ENCODE results near the gene IVL.

IVL gene

DNA sequence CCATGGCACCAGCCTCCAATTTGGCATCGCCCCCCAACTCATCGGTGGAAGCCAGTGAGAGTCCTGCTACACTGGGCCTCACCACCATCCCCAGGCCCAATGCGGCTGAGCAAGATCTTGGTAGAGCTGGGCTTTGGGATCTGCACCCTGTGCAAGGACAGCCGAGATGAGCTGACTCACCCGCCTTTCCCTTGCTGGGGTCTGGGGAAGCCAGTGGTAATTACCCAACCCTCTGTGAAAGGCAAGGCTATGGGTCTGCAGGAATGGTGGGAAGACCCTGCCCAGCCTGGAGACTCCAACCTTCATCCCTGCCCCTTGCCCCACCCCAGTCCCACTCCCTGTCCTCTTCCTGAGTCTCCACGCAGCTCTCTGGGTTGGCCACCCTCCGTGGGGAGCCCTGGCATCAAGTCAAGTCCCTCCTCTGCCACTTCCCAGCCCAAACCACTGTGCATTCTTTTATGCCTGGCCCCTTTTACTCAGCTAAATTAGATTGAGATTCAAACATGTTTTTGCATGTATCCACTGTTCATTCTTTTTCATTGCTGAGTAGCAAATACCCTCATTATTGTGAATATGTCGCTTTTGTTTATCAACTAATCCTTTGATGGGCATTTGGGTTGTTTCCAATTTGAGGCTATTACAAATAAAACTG is 21.5 kb upstream of the IVL start:
- DNase-seq (ENCODE audit: low read depth), result no peak

DNA sequence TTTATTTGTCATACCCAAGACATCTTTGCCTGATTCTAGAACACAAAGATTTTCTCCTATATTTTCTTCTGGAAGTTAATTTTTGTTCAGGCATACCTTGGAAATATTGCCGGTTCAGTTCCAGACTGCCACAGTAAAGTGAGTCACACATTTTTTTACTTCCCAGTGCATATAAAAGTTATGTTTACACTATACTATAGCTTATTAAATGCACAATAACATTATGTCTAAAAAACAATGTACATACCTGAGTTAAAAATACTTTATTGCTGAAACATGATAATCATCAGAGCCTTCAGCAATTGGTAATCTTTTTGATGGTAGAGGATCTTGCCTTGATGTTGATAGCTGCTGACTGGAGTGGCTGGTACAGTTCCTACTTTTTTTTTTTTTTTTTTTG is 20.2 kb upstream of the IVL start:
- DNase-seq (ENCODE audit: low read depth), result no peak

DNA sequence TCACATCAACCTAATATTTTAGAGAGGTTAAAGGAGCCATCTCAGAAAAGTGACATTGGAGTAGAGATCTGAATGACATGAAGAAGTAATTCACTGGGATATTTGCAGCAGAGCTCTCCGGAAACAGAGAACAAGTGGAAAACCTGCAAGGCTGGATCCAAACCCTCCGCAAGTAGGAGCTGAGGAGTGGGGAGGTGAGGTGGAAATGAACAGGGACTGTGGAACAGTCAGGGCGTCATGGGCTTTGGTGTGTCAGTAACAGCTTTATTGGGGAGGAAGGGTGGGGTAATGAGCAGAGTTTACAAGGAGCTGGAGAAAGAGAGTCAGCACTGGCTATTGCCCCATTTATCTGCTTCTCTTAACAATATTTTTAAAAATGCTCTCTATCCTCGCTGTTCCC is 9.3 kb upstream of the IVL start:
- DNase-seq (ENCODE audit: low read depth), result no peak

DNA sequence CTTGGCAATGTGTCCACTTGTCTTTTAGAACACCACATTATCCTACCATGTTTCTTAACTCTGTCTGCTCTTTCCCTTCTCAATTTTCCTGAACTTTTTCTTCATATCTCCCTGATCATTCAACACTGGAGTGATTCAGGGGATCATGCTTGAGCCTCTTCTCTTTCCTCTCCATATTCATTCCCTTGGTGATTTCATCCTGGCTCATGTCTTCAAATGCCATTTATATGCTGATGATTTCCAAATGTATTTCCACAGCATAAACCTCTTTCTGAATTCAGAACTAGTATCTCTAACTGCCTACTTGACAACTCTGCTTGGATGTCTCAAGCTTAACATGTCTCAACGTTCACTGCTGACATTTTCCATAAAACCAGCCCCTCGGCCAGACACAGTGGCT is 8.5 kb upstream of the IVL start:
- no peak for DNase-seq (ENCODE audit: low read depth)

GRCh38 chr1:152901631-152902030 is 6.7 kb upstream of the IVL start:
- no peak for DNase-seq (ENCODE audit: low read depth)

- DNase-seq (ENCODE audit: low read depth), result no peak
Measured at GRCh38 chr1:152902636-152903035, 5.7 kb upstream of the IVL start.

DNA sequence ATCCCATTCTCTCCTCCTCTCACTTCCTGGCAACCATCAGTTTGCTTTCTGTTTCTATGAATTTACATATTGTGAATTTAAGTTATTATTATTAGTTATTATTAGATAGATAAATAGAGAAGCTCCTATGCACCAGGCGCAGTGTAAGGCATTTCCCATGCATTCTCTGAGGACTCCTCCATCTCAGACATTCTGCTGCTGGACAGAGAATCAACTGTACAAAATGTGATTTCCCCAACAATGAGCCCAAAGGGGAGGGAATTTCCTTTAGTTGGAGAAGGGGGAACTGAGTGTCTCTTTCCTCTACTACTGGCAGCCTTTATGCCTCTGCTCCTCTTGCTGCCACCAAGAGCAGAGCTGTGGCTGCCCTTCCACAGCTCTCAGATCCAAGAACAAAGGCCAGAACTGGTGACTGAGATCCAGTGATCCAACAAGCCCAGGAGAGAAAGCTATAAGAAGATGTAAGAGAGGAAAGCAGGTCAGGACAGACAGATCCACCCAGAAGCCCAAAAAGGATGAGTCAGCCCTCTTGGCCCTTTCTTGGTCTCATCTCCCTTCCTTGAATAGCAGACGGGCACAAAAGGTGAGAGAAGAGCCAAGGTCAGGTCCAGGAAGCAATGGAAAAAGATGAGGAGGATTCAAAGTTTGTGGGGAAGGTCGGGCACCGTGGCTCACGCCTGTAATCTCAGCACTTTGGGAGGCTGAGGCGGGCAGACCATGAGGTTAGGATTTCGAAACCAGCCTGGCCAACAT is 3.5 kb upstream of the IVL start:
- no peak for DNase-seq (ENCODE audit: low read depth)

GRCh38 chr1:152906023-152906565 is 2.3 kb upstream of the IVL start:
- DNase-seq (ENCODE audit: low read depth), result no peak

GRCh38 chr1:152909206-152909605 is 860 bp downstream of the IVL start:
- no peak for DNase-seq (ENCODE audit: low read depth)

DNA sequence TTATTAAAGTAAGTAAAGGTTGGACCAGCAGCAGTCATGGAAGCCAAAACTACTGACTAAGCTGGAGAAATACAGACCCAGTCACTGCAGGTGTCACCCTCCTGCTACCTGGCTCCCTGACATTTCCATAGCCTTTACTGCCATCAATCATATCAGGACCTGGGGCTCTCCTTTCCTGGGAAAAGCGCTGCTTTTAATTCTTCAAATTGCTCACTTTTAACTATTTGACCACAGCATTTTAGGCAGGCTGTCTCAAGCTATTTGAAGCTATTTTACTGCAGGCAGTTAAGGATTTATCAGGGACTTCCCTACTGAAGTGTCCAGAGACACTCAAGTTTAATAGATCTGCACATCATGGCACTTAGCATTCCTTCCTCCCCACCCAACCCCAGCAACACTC is 4.1 kb downstream of the IVL start:
- no peak for DNase-seq (ENCODE audit: low read depth)

DNA sequence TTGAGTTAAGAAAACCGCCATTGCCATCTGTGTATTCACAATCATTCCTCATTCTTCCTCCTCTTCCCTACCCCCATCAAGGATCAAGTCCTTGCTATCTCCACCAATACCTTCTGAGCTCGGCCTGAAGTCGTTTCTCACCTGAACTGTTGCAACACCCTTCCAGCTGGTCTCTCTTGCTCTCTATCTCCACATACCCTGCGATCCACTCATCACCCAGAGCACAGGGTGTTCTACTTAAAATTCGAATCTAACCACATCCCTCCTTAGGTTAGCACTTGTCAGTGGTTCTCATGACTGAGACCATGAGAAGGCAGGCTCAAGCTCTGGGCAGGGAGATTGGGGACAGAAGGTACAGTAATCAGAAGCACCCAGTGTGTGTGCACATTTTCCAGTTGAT is 4.6 kb downstream of the IVL start:
- no peak for DNase-seq (ENCODE audit: low read depth)

GRCh38 chr1:152917794-152918193 is 9.4 kb downstream of the IVL start:
- no peak for DNase-seq (ENCODE audit: low read depth)

- no peak for DNase-seq (ENCODE audit: low read depth)
Measured at GRCh38 chr1:152919071-152919470, 10.7 kb downstream of the IVL start.

DNA sequence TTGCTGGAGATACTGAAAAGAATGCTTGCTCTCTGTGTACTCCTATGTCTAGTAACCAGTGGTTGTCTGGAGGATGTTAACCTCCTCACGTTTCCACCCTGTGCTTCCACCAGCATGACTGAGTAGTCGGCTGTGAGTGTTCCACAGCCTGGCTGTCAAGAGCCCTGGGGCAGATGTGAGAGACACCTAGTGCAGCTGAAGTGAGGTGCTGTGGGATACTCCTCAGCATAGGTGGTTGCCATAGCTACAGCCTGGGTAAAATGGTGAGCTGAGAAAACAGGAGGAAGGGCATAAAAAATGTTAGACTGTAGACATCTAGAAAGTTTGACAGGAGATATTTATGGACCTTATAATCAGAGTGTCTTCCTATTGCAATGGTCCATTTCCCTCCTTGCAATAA is 15.8 kb downstream of the IVL start:
- no peak for DNase-seq (ENCODE audit: low read depth)

GRCh38 chr1:152926091-152926490 is 17.7 kb downstream of the IVL start:
- DNase-seq (ENCODE audit: low read depth), result no peak

- DNase-seq (ENCODE audit: low read depth), result no peak
Measured at GRCh38 chr1:152928671-152929070, 20.3 kb downstream of the IVL start.

DNA sequence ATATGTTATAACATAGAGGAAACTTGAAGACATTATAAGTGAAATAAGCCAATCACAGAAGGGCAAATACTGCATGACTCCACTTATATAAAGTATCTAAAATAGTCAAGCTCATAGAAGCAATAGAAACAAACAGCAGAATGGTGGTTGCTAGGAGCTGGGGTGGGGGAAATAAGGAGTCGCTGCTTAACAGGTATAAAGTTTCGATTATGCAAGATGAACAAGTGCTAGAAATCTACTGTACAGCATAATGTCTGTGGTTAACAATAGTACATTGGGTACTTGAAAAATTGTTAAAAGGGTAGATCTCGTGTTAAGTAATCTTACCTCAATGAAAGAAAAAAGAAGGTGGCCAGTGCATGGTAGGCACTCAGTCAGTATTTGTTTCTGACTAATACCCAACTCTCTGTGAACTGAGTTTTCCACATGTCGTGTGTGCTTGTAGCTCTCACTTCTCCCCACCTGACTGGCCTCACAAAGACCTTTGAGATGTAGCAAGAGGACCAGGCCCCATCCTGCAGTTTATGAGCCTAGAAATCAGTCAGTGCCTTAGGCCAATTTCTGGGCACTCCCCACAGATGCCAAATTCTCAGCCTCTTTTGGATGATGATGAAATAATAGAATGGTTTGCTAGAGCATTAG is 23.9 kb downstream of the IVL start:
- no peak for DNase-seq (ENCODE audit: low read depth)

DNA sequence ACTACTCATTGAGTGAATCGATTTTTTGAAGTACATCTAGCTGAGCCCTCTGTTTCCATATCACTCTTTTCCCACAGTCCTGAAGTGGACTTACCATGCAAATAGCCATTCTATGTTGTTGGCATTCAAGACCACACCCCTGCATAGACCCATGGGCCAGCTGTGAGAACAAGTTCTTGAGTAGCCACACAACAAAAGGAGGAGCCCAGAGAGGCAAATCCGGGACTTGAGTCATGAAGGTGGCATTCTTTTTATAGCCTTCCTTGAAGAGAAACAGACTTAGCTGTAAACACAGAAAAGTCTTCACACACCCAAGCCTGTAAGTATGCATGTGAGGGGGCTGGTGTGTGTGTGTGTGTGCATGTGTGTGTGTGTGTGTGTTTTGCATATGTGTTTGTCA is 24.9 kb downstream of the IVL start:
- no peak for DNase-seq (ENCODE audit: low read depth)

DNA sequence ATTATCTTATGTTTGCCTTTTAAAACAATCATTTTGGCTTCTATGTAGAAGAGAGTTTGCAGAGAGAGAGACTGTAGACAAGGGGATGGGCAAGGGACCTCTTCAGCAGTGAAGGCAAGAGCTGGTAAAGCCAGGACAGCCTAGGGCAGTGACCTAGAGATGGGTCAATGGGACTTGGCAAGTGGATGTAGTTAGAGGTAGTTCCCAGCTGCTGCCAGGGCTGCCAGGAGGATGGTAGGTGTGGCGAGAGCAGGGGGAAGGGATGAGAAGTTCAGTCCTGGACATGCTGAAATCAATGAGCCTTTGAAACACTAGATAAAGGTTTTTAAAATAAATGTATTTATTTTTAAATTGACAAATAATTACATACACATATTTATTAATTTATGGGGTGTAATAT is 32.3 kb downstream of the IVL start:
- no peak for DNase-seq (ENCODE audit: low read depth)

DNA sequence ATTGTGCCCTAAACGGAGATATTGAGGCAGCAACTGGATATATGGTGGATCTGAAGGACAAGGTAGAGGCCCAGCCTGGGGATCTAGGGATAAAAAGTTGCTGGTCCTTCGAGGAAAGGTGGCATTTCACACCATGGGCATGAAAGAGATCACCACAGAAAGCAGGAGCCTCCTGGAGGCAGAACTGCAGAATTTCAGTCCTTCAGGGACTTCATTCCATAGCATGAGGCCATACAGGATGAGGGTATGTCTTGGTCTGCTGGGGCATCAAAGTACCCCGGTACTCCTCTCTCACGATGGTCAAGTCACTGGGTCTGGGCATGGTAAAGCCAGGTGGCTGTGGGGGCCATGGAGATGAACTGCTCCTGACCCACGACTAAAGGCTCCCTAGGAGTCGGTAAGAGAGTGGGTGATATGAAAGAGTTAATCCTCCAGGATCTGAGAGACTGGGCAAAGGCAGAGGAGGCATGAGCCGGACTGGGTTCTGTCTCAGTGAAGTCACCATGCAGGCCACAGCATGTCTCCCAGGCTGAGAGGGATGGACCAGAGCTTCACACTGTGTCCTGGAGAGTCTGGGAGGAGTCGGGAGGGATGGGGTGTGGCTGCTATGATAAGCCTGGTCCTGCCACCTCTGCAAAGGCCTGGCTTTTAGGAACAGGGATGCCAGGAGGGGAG is 32.8 kb downstream of the IVL start:
- DNase-seq (ENCODE audit: low read depth), result no peak

- DNase-seq (ENCODE audit: low read depth), result no peak
Measured at GRCh38 chr1:152942161-152942560, 33.8 kb downstream of the IVL start.

GRCh38 chr1:152946248-152946647 is 37.9 kb downstream of the IVL start:
- no peak for DNase-seq (ENCODE audit: low read depth)

All from activated T-helper 9 cell treated with anti-CD3 and anti-CD28 coated beads, Interleukin-2, amount 50 U/mL, for 16 hours (primary cell).